Measurements from ENCODE around the gene NHSL1. TPM values are rescaled to one million over a fixed set of nuclear protein-coding genes. Genes with fewer than 3 reads are reported as not detected.

NHSL1 gene
- total and polyA plus RNA-seq, 2 of the 8 experiments (the other 6 are each of a cell fraction or from before 2014, with no cell fraction given) = 7.2 to 32.4 TPM

GRCh38 chr6:138424004-138424904, 75.0 kb downstream of the NHSL1 start:
- ChIA-PET POLR2A (ENCODE audit: partially characterized antibody) (no interaction called here), CTCF (ENCODE audit: partially characterized antibody) (interaction anchor here (0.6 to 11.4 kb wide), 10 partner anchors 12 to 308 kb away, joined by 3 to 192 read pairs (median 4); no protein-coding TSS in a partner anchor)
- H3K18ac ChIP-seq (ENCODE audit: extremely low read depth, low read length) = no peak overlapping the region
- H3K27me3 ChIP-seq (replicated peaks in 1 of 4; ENCODE audit: control insufficient read depth in 3 of 4, extremely low read depth in 1 of 4, insufficient read depth in 3 of 4, low read length in 3 of 4) = no peaks in the 10 kb centered on the region
- H4K8ac ChIP-seq (ENCODE audit: extremely low read depth, insufficient read depth, low read length) = peak overlapping the region; percentile 26; the same call in 1 of the 2 replicates
- no peak overlapping the region for H3K27ac ChIP-seq (ENCODE audit: low read depth, low read length)
- H3K9ac ChIP-seq (replicated peaks in 1 of 4; ENCODE audit: extremely low read depth in 1 of 4, low read depth in 3 of 4, low read length in 3 of 4) = no peak overlapping the region
- no peaks in the 10 kb centered on the region for H3K79me2 ChIP-seq (ENCODE audit: control insufficient read depth in 1 of 2, insufficient read depth in 2 of 2, low read length in 2 of 2)
- DNase-seq (ENCODE audit: low read depth in 1 of 2, low spot score in 2 of 2) (no peak), FAIRE-seq (no peak)
- no peaks in the 10 kb centered on the region; the same call in 1 of the 2 replicates for H3K79me1 ChIP-seq (ENCODE audit: low read depth, low read length)
- no peak overlapping the region for H2BK120ac ChIP-seq (replicated peaks; ENCODE audit: low read depth, low read length)
- H4K20me1 ChIP-seq (replicated peaks in 1 of 2; ENCODE audit: control insufficient read depth in 1 of 2, insufficient read depth in 2 of 2, low read length in 2 of 2) = no peaks in the 10 kb centered on the region
- H4K91ac ChIP-seq (replicated peaks; ENCODE audit: insufficient read length, low read length) = no peak overlapping the region
- no peak overlapping the region for H3K4ac ChIP-seq (replicated peaks; ENCODE audit: insufficient read length, low read depth, low read length)
- H3K9me3 ChIP-seq (ENCODE audit: insufficient read depth in 2 of 2, low read depth in 1 of 2, low read length in 1 of 2) = no peaks in the 10 kb centered on the region
- H3K4me2 ChIP-seq (ENCODE audit: insufficient read depth in 1 of 2, low read depth in 2 of 2, low read length in 2 of 2) = no peak overlapping the region
- H3K4me1 ChIP-seq (replicated peaks in 1 of 4; ENCODE audit: control insufficient read depth in 3 of 4, insufficient read depth in 4 of 4, low read length in 3 of 4) = no peaks in the 10 kb centered on the region
- no peak overlapping the region for H3K23ac ChIP-seq (ENCODE audit: insufficient read length)
- no peak overlapping the region for H2BK12ac ChIP-seq (ENCODE audit: low read depth, low read length)
- H2BK15ac ChIP-seq (ENCODE audit: low read length) = no peak overlapping the region
- peaks cover 0 to 12% (median 6%) of the 10 kb centered on the region in 4 experiments; a peak in 3 of 8 replicates for H3K36me3 ChIP-seq (ENCODE audit: control insufficient read depth in 2 of 4, insufficient read depth in 4 of 4, low read length in 3 of 4)
- no peak overlapping the region for H2AFZ ChIP-seq (ENCODE audit: low read length)
- no peak overlapping the region for H2BK5ac ChIP-seq (ENCODE audit: low read depth, low read length)
- H2AK5ac ChIP-seq (ENCODE audit: low read depth, low read length) = no peak overlapping the region
- no peak overlapping the region for H3K56ac ChIP-seq (replicated peaks; ENCODE audit: insufficient read length, low read depth, low read length)
- no peaks in the 10 kb centered on the region for H3K23me2 ChIP-seq (ENCODE audit: low read depth, low read length)
- WGBS, 2 experiments (ENCODE audit: extremely low coverage in 1 of 2, insufficient coverage in 1 of 2, insufficient read length in 1 of 2, insufficient replicate concordance in 2 of 2, low coverage in 1 of 2, low lambda C conversion rate in 2 of 2, missing lambda C conversion rate in 1 of 2) = 95% methylated on average over 41 of the region's 48 CpGs; no CpG with 5 or more reads in 1 of the 2 experiments
- no peak for TF ChIP-seq KDM5A (IDR thresholded peaks at IDR 0.05; ENCODE audit: low read length)
- no peak for TF ChIP-seq CHD1 (IDR thresholded peaks at IDR 0.05; ENCODE audit: low read depth, low read length)
- TF ChIP-seq CTCF (IDR thresholded peaks at IDR 0.05; ENCODE audit: control extremely low read depth in 1 of 3, insufficient read depth in 1 of 3, low read depth in 1 of 3, low read length in 3 of 3) = no peak
- no peak for TF ChIP-seq CREB1 (IDR thresholded peaks at IDR 0.05)
- no peak for TF ChIP-seq TEAD4 (IDR thresholded peaks at IDR 0.05; ENCODE audit: low read depth, low read length)
- peak in 1 of 2 experiments; percentile 30; a peak in 1 of 4 replicates for TF ChIP-seq RAD21 (IDR thresholded peaks at IDR 0.05 in 1 of 2, conservative IDR thresholded peaks at IDR 0.05 in 1 of 2; ENCODE audit: low read depth in 2 of 2, low read length in 2 of 2)
- TF ChIP-seq BRCA1 (IDR thresholded peaks at IDR 0.05; ENCODE audit: low read depth, low read length) = no peak
- H2BK20ac ChIP-seq (ENCODE audit: low read length) = no peak overlapping the region
- H4K5ac ChIP-seq (ENCODE audit: insufficient read length, low read depth, low read length) = no peak overlapping the region
- H3K14ac ChIP-seq (ENCODE audit: insufficient read length) = no peak overlapping the region
- H3K4me3 ChIP-seq (ENCODE audit: extremely low read depth in 1 of 4, insufficient read depth in 2 of 4, low read depth in 3 of 4, low read length in 4 of 4) = no peak overlapping the region
